Mucosa of rectum (tissue), 2 donors: ENCODE data around the gene TMEM121.

Experiments
- H3K27ac ChIP-seq, 2 donors: one replicate each; pipeline ENCODE4 v1.7.0; 2013; ENCODE audit warnings: inconsistent platforms in 2 of 2, low read depth in 2 of 2, low read length in 2 of 2
- H3K27me3 ChIP-seq, 2 donors: one replicate each; pipeline ENCODE4 v1.7.0; 2013; ENCODE audit warnings: low read length in 2 of 2; ENCODE audit not compliant: control insufficient read depth in 2 of 2, insufficient read depth in 2 of 2
- H3K36me3 ChIP-seq, 2 donors: one replicate each; pipeline ENCODE4 v1.7.0; 2013; ENCODE audit warnings: low read length in 2 of 2; ENCODE audit not compliant: control insufficient read depth in 2 of 2, insufficient read depth in 2 of 2
- H3K4me1 ChIP-seq, 2 donors: one replicate each; pipeline ENCODE4 v1.7.0; 2013; ENCODE audit warnings: low read length in 2 of 2, mild to moderate bottlenecking in 1 of 2; ENCODE audit not compliant: control insufficient read depth in 2 of 2, insufficient read depth in 2 of 2
- H3K4me3 ChIP-seq, 2 donors: one replicate each; pipeline ENCODE4 v1.7.0; 2013; ENCODE audit warnings: low read length in 2 of 2
- H3K9ac ChIP-seq, 2 donors: one replicate each; pipeline ENCODE4 v1.7.0; 2013; ENCODE audit warnings: low read length in 2 of 2, low read depth in 1 of 2, mild to moderate bottlenecking in 1 of 2
- H3K9me3 ChIP-seq, 2 donors: one replicate each; pipeline ENCODE4 v1.7.0; 2013; ENCODE audit warnings: low read length in 2 of 2; ENCODE audit not compliant: control insufficient read depth in 2 of 2
- donor health status: healthy.
- donor health status: Normal muscosa, but diverticular disease.

TMEM121 gene

GRCh38 chr14:105499256-105500035, 26.9 kb upstream of the TMEM121 start:
- no peak overlapping the region for H3K4me3 ChIP-seq

DNA sequence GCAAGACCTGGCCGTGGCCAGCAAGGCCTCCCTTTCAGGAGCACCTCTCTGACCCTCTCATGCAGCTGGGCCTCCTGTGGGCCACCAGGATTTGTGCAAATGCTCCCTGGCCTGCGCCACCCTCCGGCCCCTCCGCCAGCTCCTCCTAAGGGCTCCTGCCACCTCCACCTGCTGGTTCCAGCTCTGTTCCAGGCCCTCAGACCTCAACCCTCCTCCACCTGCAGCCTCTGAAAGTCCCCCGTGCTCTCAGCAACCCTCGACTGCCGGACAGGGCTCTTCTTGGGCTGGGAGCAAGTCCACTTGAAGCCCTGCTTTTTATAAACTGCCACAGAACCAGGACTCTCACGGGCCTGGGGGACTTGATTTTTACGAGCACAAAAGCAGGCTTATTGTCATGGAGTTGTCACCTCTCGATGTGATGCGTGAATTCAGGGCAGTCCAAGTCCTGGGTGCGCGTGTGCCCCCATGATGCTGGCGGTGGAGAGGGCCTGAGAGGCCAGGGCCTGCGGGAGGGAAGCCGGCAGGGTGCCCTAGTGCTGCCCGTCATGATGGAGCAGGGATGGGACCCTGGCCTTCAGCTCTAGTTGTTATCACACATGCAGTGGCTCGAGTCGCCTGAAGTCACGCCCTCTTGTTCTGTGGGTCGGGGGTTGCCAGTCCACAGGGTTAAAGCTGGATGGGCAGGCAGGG, 26.2 kb upstream of the TMEM121 start:
- H3K27ac ChIP-seq = no peak overlapping the region
- no peaks in the 10 kb centered on the region for H3K4me1 ChIP-seq
- no peaks in the 10 kb centered on the region for H3K9me3 ChIP-seq

More at GRCh38 chr14:105499256-105500035, 26.9 kb upstream of the TMEM121 start:
- Histone ChIP-seq H3K9me3 (no peaks in the 10 kb centered on the region), H3K27me3 (no peaks in the 10 kb centered on the region), H3K36me3 (no peaks in the 10 kb centered on the region), H3K27ac (no peak overlapping the region), H3K9ac (no peak overlapping the region), H3K4me1 (no peaks in the 10 kb centered on the region)

DNA sequence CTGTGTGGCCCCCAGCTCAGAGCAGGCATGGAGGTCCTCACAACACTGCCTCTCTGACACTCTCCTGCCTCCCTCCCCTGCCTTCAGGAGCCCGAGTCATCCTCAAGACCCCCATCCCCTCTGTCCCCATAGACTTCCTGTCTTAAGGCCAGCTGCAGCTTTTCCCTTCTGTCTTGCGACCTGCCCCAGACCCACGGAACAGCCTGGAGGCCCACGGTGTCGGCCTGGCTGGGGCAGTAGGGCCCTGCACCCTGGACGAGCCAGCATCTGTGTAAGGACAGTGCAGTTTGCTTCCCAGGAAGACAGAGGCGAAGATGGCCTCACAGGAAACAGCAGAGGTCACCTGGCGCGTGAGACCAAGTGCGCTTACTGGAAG, 25.7 kb upstream of the TMEM121 start:
- H3K4me3 ChIP-seq = no peak overlapping the region
- no peak overlapping the region for H3K27ac ChIP-seq
- no peaks in the 10 kb centered on the region for H3K4me1 ChIP-seq
- H3K9ac ChIP-seq = no peak overlapping the region
- H3K27me3 ChIP-seq = no peaks in the 10 kb centered on the region
- H3K36me3 ChIP-seq = no peaks in the 10 kb centered on the region
- no peaks in the 10 kb centered on the region for H3K9me3 ChIP-seq

More for the DNA sequence above, 26.2 kb upstream of the TMEM121 start:
- Histone ChIP-seq H3K9ac (no peak overlapping the region), H3K27me3 (no peaks in the 10 kb centered on the region), H3K4me3 (no peak overlapping the region), H3K36me3 (no peaks in the 10 kb centered on the region)

GRCh38 chr14:105501504-105502291, 24.7 kb upstream of the TMEM121 start:
- H3K4me1 ChIP-seq = no peaks in the 10 kb centered on the region
- H3K9me3 ChIP-seq = no peaks in the 10 kb centered on the region
- H3K27ac ChIP-seq = no peak overlapping the region
- no peak overlapping the region for H3K9ac ChIP-seq
- no peaks in the 10 kb centered on the region for H3K36me3 ChIP-seq
- no peak overlapping the region for H3K4me3 ChIP-seq
- H3K27me3 ChIP-seq = no peaks in the 10 kb centered on the region

- Histone ChIP-seq H3K4me1 (no peaks in the 10 kb centered on the region), H3K27ac (no peak overlapping the region), H3K4me3 (no peak overlapping the region), H3K9ac (no peak overlapping the region), H3K27me3 (no peaks in the 10 kb centered on the region), H3K36me3 (no peaks in the 10 kb centered on the region), H3K9me3 (no peaks in the 10 kb centered on the region)
Observed at GRCh38 chr14:105502446-105503295, 23.7 kb upstream of the TMEM121 start.

GRCh38 chr14:105503296-105503640, 23.1 kb upstream of the TMEM121 start:
- Histone ChIP-seq H3K9ac (no peak overlapping the region), H3K27me3 (no peaks in the 10 kb centered on the region), H3K9me3 (no peaks in the 10 kb centered on the region), H3K27ac (no peak overlapping the region), H3K36me3 (no peaks in the 10 kb centered on the region), H3K4me3 (no peak overlapping the region), H3K4me1 (no peaks in the 10 kb centered on the region)

DNA sequence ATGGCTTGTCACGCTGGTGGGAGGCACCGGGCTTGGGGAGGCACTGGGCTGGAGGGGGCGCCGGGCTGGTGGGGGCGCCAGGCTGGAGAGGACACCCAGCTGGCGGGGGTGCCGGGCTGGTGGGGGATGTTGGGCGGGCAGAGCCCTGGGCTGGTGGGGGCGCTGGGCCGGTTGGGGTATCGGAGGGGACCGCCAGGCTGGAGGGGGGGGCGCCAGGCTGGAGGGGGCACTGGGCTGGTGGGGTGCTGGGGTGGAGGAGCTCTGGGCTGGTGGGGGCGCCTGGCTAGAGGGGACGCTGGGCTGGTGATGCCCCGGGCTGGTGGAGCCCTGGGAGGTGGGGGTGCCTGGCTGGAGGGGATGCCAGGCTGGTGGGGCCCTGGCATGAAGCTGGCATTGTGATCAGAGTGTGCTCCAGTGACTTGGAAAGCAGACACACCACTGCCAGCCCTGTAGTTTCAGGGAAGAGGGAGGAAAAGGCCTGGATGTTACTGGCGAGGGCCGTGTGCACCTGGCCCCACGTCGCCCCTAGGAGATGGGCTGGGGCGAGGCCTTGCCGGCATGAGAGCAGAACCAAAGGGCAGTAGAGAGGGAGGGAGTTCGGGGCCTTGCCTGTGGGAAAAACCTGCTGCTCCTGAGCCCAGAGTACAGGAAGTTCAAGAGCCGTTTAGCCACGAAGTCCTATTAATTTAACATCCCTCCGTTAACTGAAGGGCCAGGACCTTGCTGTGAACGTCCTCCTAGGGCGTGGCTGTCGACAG, 22.3 kb upstream of the TMEM121 start:
- H3K4me3 ChIP-seq = no peak overlapping the region
- H3K27ac ChIP-seq = no peak overlapping the region
- no peaks in the 10 kb centered on the region for H3K9me3 ChIP-seq
- peaks cover 0 to 3% of the 10 kb centered on the region in 2 donors for H3K27me3 ChIP-seq
- no peak overlapping the region for H3K9ac ChIP-seq
- no peaks in the 10 kb centered on the region for H3K4me1 ChIP-seq
- no peaks in the 10 kb centered on the region for H3K36me3 ChIP-seq

- Histone ChIP-seq H3K9ac (no peak overlapping the region), H3K27me3 (peaks cover 0 to 3% of the 10 kb centered on the region in 2 donors), H3K9me3 (no peaks in the 10 kb centered on the region), H3K4me3 (no peak overlapping the region), H3K4me1 (no peaks in the 10 kb centered on the region), H3K27ac (no peak overlapping the region), H3K36me3 (no peaks in the 10 kb centered on the region)
Observed at GRCh38 chr14:105505101-105505500, 21.3 kb upstream of the TMEM121 start.

DNA sequence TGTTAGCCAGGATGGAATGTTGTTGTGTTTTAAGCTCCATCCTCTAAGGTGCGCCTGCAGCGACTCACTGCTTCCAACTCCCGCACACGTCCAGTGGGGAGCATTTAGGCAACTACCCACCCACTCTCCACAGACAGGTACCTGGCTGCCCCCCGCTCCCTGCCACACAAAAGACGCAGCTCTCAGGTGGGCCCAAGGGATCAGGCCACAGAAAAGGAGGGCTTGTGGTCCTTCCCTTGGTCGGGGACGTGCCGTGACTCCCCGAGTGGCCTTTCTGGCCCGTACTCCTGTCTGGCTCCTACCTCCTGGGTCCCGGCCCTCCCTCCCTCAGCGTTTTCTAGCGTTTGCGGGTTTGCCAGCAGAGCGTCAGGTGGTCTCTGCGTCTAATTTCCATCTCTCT, 19.1 kb upstream of the TMEM121 start:
- peaks cover 0 to 3% of the 10 kb centered on the region in 2 donors for H3K27me3 ChIP-seq
- H3K4me3 ChIP-seq = no peak overlapping the region
- no peak overlapping the region for H3K27ac ChIP-seq
- H3K9ac ChIP-seq = no peak overlapping the region
- no peaks in the 10 kb centered on the region for H3K9me3 ChIP-seq
- no peaks in the 10 kb centered on the region for H3K4me1 ChIP-seq
- no peaks in the 10 kb centered on the region for H3K36me3 ChIP-seq
